ENCODE measurements around the gene ABI3. TPM values are rescaled to one million over a fixed set of nuclear protein-coding genes. Genes with fewer than 3 reads are reported as not detected.
A peak's percentile ranks its signal among the peaks of the same experiment; 100 is the strongest.

ABI3 gene
- total and polyA plus RNA-seq, 7 donors, result 1.1 to 3.8 (median 2.5) TPM

GRCh38 chr17:49224997-49225337 lies 14.5 kb downstream of the ABI3 start:
- intact Hi-C loops (cut with DNase I), result loop anchor here (5.0 kb wide), 2 partner anchors 33 to 67 kb away; no protein-coding TSS in a partner anchor
- no peak for DNase-seq
- ATAC-seq, result no peak
- peaks cover 0 to 42% (median 12%) of the 10 kb centered on the region in 3 donors for H3K27me3 ChIP-seq (ENCODE audit: insufficient read depth in 3 of 3, low read length in 2 of 3)
- H3K36me3 ChIP-seq (ENCODE audit: insufficient read depth in 1 of 2, low read depth in 1 of 2), result no peaks in the 10 kb centered on the region
- TF ChIP-seq, protein P1, sequence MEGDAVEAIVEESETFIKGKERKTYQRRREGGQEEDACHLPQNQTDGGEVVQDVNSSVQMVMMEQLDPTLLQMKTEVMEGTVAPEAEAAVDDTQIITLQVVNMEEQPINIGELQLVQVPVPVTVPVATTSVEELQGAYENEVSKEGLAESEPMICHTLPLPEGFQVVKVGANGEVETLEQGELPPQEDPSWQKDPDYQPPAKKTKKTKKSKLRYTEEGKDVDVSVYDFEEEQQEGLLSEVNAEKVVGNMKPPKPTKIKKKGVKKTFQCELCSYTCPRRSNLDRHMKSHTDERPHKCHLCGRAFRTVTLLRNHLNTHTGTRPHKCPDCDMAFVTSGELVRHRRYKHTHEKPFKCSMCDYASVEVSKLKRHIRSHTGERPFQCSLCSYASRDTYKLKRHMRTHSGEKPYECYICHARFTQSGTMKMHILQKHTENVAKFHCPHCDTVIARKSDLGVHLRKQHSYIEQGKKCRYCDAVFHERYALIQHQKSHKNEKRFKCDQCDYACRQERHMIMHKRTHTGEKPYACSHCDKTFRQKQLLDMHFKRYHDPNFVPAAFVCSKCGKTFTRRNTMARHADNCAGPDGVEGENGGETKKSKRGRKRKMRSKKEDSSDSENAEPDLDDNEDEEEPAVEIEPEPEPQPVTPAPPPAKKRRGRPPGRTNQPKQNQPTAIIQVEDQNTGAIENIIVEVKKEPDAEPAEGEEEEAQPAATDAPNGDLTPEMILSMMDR (IDR thresholded peaks at IDR 0.05), result no peak
- H3K4me3 ChIP-seq, result no peak overlapping the region
- WGBS, 3 donors, result 16 to 42% (median 19%) methylated on average over 8 to 11 of the region's 11 CpGs
- H3K27ac ChIP-seq, result no peak overlapping the region
- peaks cover 8% of the 10 kb centered on the region for H3K4me1 ChIP-seq
- no peaks in the 10 kb centered on the region for H3K9me3 ChIP-seq

DNA sequence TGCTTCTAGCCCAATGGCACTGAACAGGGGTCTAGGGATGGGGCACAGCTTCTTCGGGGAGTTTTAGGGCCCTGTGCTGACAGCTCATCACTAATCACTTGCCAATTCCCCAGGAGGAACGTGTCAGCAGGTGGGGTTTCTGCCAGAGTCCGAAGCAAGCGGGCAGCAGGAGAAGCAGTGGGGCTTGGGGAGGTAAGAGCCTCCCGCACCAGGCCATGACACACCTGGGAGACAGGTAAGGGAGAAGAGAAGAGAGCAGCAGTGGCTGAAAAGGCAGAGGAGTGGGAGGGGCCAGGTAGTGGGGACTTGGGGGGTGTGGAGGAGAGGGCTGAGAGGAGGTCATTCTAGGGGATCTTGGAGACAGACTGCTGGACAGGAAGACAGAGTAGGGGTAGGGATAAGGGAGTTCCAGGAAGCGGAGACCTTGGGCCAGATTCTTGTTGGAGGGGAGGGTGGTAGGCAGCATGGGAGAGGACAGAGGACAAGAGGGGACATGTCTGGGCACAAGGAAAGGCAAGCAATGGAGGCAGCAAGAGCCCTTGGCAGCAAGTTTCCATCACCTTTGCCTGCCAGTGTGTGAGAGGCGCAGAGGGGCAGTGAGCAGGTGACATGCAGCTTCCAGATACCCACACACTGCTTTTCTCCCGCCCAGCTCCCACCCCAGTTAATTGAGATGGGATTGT lies 15.2 kb downstream of the ABI3 start:
- Histone ChIP-seq H3K9me3 (no peaks in the 10 kb centered on the region), H3K4me3 (no peak overlapping the region), H3K36me3 (ENCODE audit: insufficient read depth in 1 of 2, low read depth in 1 of 2) (no peaks in the 10 kb centered on the region), H3K27ac (no peak overlapping the region), H3K27me3 (ENCODE audit: insufficient read depth in 3 of 3, low read length in 2 of 3) (peaks cover 0 to 36% (median 12%) of the 10 kb centered on the region in 3 donors), H3K4me1 (peaks cover 8% of the 10 kb centered on the region)
- TF ChIP-seq, protein P1 (IDR thresholded peaks at IDR 0.05), result no peak
- DNase-seq, result no peak
- no peak for ATAC-seq
- 78 to 81% (median 80%) methylated on average over 8 of the region's 8 CpGs for WGBS, 3 donors
- intact Hi-C loops (cut with DNase I), result loop anchor here (2.0 to 5.0 kb wide), 3 partner anchors 33 to 67 kb away; no protein-coding TSS in a partner anchor

DNA sequence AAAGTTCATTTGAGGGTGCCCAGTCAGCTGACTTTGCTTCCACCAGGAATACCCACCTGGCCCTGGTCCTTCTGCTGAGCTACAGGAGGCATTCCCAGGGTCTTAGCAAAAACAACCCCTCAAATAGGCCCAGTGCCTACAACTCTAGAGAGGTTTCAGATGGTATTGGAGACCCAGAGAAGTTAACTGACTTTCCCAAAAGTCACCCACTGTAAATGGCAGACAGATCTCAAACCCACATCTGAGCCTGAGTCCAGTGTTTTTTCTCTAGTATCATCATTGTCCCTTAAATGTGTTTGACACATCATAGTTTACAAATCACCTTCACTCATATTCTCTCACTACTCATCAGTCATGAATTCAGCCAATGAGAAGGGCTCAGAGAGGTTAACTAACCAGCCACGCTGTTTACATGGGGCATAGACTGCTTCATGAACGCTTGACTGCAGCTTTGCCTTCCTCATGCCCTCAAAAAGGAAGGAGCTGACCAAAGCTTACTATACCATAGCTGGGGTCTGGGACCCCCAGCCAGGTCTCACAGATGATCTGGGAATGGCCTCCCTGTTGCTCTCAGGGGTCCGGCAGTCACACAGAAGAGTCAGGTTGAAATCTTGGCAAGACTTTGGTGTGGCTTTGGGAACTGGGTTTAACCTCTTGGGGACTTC lies 16.4 kb downstream of the ABI3 start:
- no peak for ATAC-seq
- no peak for DNase-seq
- intact Hi-C loops (cut with DNase I), result loop anchor here (1.0 to 5.0 kb wide), 4 partner anchors 35 to 65 kb away; no protein-coding TSS in a partner anchor
- H3K4me1 ChIP-seq, result peaks cover 8% of the 10 kb centered on the region
- TF ChIP-seq, protein P1 (IDR thresholded peaks at IDR 0.05), result no peak
- H3K36me3 ChIP-seq (ENCODE audit: insufficient read depth in 1 of 2, low read depth in 1 of 2), result no peaks in the 10 kb centered on the region
- no peak overlapping the region for H3K27ac ChIP-seq
- 42 to 79% (median 68%) methylated on average over 3 of the region's 3 CpGs for WGBS, 3 donors
- no peak overlapping the region for H3K4me3 ChIP-seq
- H3K9me3 ChIP-seq, result no peaks in the 10 kb centered on the region
- peaks cover 0 to 30% (median 11%) of the 10 kb centered on the region in 3 donors for H3K27me3 ChIP-seq (ENCODE audit: insufficient read depth in 3 of 3, low read length in 2 of 3)

DNA sequence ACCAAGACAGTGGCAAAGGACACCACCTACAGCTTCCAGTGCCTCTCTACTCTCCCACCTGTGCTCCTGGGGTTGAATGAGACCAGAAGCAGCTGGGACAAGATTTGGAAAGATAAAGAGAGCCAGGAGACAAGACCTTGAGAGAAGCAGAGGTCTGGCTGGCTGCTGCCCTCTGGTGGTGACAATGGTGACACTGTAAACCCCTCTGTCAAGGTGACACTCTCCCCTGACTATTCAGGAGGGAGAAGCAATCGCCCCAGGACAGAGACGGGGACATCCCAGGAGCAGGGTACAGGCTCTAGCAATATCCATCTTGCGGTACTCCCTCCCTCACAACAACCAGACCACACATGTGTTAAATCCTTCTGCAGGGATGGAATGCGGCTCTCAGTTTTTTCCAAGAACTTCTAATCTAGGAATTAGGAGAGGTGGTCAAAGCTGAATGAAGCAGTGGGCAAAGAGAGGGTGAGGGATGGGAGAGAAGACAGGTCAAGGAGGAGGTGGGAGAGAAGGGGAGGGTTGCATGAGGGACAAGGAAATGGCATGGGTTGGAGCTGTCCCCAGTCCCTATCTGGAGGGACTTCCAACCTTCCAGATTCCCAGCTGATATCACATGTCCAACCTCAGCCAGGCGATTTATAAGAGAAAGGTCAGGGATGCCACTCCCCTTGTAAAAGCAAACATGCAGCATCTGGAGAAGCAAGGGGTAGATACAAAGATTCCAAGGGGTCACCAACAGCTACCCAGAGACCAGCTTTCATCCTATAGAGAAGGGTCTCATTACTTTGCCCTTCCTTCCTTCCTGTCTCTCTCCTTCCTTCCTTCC lies 17.1 kb downstream of the ABI3 start:
- peaks cover 0 to 27% (median 10%) of the 10 kb centered on the region in 3 donors for H3K27me3 ChIP-seq (ENCODE audit: insufficient read depth in 3 of 3, low read length in 2 of 3)
- ATAC-seq, result peak; percentile 51 to 63 (median 61)
- 15 to 17% (median 17%) methylated on average over 5 of the region's 5 CpGs for WGBS, 3 donors

More for the DNA sequence above, 17.1 kb downstream of the ABI3 start:
- Histone ChIP-seq H3K9me3 (no peaks in the 10 kb centered on the region), H3K27ac (no peak overlapping the region), H3K4me1 (peaks cover 8% of the 10 kb centered on the region), H3K4me3 (no peak overlapping the region), H3K36me3 (ENCODE audit: insufficient read depth in 1 of 2, low read depth in 1 of 2) (no peaks in the 10 kb centered on the region)
- intact Hi-C loops (cut with DNase I), result loop anchor here (1.0 to 5.0 kb wide), 4 partner anchors 35 to 65 kb away; no protein-coding TSS in a partner anchor
- TF ChIP-seq, protein P1 (IDR thresholded peaks at IDR 0.05), result peak; percentile 83
- DNase-seq, result peak; percentile 78 to 87
